Activated CD4-positive, CD25-positive, alpha-beta regulatory T cell (primary cell): ENCODE measurements around the gene GIMAP2.
A peak's percentile ranks its signal among the peaks of the same experiment; 100 is the strongest.

Experiments used
- DNase-seq, 4 experiments: peaks; one replicate each; lab custom pipeline; 2025; lab: John Stamatoyannopoulos, UW

GIMAP2 gene

GRCh38 chr7:150733482-150734095, 48.1 kb downstream of the GIMAP2 start:
- DNase-seq, result no peak

- no peak for DNase-seq
Observed at GRCh38 chr7:150734254-150734653, 48.7 kb downstream of the GIMAP2 start.

DNA sequence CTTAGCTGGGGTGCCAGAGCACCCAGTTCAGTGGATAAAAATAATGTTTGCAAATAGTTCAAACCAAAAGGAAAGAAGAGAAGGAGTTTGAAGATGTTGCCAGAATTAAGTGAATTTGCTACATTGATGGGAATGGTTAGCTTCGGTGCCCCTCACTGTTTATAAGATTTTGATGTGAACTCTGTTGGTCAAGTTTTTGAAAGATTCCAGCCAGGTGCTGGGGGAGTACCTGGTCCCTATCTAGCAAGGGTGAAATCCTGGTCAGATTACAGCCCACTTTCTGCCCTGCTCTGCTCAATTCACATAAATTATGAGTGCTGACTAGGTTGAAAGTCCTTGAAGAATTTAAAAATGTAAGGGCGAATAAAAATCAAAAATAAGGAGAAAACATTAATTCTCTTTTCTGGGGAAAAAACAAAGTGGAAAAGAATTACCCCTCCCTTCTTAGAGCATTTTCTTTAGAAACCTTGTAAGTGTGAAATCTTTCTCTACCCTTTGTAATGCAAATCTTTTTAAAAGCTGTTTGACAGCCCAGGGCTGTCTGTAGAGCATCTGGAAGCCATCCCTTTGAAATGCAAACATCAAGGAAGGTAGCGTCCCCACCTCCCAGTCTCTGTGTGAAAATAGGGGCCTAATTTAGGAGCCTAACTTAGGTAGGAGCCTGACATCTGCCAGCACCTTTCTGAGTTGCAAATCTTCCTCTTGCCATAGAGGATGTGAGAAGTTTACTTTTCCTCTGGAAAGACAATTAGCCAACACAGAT, 50.3 kb downstream of the GIMAP2 start:
- no peak for DNase-seq

DNA sequence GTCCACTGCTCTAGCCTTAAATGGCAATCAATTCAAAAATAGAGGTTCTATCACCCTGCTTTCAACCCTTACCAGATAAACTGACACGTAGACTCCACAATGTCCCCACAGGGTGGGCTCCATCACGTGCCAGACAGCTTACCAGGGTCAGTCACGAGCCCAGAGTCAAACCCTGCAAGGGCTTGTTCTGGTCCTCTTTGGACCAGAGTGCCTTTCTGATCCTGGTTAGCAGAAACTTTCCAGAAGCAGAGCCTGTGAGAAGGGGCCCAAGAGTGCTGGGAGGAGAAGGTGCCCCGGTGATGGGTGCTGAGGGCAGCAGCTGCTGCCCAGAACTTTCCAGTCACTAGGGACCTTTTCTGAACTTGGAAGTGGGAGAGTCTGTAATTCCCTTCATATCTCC, 51.4 kb downstream of the GIMAP2 start:
- no peak for DNase-seq

- DNase-seq, result peak in 2 of 4 experiments; percentile 26 to 30
Observed at GRCh38 chr7:150737265-150738055, 52.0 kb downstream of the GIMAP2 start, which contains the start of gene GIMAP5. TSS of gene GIMAP5 (plus strand) at chr7:150737418. CDS start at chr7:150740885, 3,467 bp downstream.

DNA sequence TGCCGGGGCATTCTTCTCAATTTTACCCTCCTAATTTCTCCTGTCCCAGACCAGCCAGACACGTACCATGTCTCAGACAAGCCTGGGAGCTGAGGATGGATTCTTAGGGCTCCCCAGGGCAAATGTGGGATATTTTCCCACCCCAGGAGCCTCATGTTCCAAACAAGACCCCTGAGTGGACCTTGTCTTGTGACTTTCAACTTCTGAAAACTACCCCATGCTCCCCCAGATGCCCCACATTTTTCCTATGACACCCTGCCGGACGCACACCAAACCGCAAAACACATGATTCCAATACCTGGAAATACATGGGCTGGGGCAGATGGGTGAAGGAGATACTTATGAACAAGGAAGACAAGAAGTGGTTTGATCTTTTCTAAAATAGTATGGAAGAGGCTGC, 52.6 kb downstream of the GIMAP2 start:
- DNase-seq, result no peak

GRCh38 chr7:150738591-150739001, 53.1 kb downstream of the GIMAP2 start:
- no peak for DNase-seq

- DNase-seq, result no peak
Observed at GRCh38 chr7:150739033-150739432, 53.5 kb downstream of the GIMAP2 start.

DNA sequence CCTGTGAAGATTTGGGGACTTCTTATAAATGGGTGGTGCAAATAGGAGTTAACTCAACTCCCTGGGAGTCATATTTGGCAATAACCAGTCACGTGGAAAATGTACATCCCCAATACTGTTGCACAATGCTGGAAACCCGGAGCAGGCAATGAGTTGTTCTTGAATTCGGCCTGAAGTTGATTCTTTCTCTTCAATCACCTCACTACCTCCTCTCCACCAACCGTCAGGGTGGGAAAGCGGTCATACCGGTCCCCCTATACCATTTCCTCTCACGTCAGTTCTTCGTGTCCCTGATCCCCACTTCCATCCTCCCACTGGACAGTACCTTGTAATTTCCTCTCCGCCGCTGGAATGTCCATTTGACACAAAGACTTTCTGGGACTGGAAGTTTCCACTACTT, 54.5 kb downstream of the GIMAP2 start:
- no peak for DNase-seq

DNA sequence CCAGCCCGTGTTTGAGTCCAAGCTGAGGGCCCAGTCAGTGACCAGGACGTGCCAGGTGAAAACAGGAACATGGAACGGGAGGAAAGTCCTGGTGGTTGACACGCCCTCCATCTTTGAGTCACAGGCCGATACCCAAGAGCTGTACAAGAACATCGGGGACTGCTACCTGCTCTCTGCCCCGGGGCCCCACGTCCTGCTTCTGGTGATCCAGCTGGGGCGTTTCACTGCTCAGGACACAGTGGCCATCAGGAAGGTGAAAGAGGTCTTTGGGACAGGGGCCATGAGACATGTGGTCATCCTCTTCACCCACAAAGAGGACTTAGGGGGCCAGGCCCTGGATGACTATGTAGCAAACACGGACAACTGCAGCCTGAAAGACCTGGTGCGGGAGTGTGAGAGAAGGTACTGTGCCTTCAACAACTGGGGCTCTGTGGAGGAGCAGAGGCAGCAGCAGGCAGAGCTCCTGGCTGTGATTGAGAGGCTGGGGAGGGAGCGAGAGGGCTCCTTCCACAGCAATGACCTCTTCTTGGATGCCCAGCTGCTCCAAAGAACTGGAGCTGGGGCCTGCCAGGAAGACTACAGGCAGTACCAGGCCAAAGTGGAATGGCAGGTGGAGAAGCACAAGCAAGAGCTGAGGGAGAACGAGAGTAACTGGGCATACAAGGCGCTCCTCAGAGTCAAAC, 56.9 kb downstream of the GIMAP2 start:
- no peak for DNase-seq
